GM11168 (cell line): ENCODE results near the gene NOXA1.
"Not testable (repeated sequence)": the region's sequence is repeated elsewhere in the genome, so short reads cannot be mapped to it uniquely, and the experiment has no call there.

ENCODE experiments used
- in situ Hi-C: fragments of 300-500 bp; cut with MboI; formaldehyde crosslinking; loops from one replicate; pipeline ENCODE4 v1.12.0; 2022; ENCODE audit warnings: low sequenced_read_pairs; ENCODE audit not compliant: unreplicated experiment

Gene NOXA1, protein sequence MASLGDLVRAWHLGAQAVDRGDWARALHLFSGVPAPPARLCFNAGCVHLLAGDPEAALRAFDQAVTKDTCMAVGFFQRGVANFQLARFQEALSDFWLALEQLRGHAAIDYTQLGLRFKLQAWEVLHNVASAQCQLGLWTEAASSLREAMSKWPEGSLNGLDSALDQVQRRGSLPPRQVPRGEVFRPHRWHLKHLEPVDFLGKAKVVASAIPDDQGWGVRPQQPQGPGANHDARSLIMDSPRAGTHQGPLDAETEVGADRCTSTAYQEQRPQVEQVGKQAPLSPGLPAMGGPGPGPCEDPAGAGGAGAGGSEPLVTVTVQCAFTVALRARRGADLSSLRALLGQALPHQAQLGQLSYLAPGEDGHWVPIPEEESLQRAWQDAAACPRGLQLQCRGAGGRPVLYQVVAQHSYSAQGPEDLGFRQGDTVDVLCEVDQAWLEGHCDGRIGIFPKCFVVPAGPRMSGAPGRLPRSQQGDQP

DNA sequence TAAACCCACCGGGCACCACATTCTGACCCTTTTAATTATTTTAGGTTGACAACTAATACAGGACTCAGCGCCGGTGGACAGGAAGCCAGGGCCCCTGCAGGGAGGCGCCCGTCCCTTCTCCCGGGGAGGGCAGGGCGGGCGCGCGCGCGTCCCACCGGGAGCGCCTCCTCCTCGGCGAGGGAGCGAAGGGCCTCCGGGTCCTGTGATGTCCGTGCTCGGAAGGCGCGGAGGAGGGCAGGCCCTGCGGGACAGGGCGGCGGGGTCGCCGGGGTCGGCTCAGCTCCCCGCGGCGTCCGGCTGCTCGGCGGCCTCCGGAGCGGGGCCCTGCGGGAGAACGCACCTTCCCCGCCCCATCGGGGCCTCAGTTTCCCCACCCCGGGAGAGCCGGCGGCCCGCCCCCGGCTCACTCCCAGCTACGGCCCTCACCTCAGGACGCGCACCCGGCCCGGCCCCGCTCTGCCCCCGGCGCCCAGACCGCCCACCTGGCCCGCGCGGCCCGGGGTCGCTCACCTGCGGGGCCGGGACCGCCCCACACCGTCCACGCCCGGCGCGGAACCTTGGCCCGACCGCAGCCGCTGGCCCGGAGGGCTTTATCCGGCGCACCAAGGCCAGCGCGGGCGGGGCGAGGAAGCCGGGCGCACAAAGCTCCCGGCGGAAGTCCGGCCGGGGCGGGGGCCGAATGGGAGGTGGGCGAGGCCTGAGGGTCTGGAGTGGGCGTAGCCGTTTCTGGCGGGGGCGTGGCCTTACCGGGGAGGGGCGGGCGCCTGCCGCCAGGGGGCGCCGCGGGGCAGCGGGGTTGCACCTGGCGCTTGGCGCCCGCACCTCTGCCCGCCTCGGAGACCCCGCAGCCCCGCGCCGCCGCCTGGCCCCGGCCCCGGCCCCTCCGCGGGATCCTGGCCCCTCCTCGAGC is at the start of gene NOXA1, which contains the start of gene EXD3:
Gene NOXA1, plus strand, starts transcription at position 790 of the 910 bp plus-strand sequence. CDS start 137 bp downstream, outside the sequence.
Gene EXD3, minus strand, starts transcription at position 559 of the 910 bp plus-strand sequence. CDS start 27,805 bp downstream, outside the sequence.
- in situ Hi-C loops = loop anchor here (25.0 kb wide), 1 partner anchor 311 kb away; the partner anchor contains the start of gene DPP7

DNA sequence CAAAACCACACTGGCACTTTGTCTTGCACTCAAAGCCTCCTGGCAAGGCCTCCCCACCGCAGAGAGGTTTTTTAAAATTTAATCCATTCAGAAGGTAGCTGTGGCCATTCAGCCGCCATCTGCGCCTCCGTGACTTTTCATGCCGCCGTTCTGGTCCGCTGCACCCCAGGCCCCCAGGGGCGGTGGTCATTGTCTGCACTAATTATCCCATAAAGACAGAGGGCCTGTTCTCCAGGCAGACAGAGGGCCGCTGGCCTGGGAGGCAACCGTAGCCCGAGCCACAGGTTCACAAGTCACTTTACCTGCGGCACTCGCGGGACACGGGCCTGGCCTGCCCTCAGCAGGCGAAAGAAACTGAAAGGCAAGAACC is 49.6 kb upstream of the NOXA1 start:
- in situ Hi-C loops = no loop called here

DNA sequence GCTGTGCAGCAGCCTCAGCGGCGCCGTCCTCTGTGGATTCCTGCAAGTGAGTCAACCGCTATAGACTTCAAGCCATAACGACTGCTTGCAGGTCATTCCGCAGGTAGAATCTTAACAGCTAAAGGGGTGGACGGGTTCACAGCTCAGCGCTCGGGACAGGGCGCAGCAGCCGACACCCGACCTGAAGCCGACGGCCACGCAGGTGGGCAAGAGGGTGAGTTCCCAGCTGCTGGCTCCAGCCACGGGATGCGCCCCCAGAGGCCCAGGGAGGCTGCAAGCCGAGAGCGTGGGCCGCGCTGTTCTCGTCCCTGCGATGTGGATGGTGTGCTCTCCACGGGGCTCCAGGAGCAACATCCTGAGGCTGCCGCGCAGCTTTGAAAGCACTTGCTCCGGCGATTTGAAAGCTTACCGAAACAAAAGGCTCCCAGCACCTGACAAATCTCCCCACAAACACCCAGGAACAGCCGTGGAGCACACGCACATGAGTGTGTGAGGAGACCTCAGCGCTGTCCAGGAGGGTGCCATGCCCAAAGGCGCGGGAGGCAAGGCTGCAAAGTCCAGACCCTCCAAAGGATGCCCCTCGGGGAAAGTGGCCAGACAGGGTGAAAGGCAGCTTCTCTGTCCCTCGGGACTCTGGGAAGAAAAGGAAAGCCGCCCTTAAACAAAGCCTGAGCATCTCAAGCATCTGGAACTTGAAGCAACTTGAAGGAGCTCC is 48.9 kb upstream of the NOXA1 start:
- in situ Hi-C loops = no loop called here

DNA sequence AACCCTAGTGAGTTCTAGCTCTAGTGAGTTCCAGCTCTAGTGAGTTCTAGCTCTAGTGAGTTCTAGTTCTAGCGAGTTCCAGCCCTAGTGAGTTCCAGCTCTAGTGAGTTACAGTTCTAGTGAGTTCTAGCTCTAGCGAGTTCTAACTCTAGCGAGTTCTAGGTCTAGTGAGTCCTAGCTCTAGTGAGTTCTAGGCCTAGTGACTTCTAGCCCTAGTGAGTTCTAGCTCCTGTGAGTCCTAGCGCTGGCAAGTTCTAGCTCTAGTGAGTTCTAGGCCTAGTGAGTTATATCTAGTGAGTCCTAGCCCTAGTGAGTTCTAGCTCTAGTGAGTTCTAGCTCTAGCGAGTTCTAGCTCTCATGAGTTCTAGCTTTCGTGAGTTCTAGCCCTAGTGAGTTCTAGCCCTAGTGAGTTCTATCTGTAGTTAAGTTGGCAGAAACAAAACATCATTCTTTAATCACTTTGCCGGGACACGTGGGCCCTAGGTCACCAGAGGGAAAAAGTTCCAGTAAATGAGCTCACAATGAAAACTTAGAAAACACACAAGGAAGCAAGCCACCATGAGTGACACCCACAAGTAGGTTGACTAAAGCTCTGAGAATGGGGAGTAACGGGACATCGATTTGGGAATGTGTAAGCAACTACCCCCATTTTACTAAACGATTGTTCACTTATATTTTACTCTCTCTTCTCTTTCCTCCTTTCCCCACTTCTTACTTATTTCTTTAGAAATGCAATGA is 47.7 kb upstream of the NOXA1 start:
- in situ Hi-C loops = no loop called here

DNA sequence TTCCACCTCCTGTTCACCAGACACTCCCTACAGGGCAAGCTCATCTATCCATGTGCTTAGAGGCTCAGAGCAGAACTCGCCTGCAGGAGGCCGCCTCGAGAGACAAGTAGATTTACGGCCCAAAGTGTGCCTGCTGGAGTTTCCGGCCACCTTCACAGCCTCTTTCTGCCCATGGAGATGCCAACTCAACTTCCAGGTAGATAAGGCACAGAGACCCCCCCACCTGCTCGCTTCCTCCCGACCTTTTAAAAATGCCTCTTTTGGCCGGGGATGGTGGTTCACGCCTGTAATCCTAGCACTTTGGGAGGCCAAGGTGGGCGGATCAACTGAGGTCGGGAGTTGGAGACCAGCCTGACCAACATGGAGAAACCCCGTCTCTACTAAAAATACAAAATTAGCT is 46.8 kb upstream of the NOXA1 start:
- in situ Hi-C loops = no loop called here

DNA sequence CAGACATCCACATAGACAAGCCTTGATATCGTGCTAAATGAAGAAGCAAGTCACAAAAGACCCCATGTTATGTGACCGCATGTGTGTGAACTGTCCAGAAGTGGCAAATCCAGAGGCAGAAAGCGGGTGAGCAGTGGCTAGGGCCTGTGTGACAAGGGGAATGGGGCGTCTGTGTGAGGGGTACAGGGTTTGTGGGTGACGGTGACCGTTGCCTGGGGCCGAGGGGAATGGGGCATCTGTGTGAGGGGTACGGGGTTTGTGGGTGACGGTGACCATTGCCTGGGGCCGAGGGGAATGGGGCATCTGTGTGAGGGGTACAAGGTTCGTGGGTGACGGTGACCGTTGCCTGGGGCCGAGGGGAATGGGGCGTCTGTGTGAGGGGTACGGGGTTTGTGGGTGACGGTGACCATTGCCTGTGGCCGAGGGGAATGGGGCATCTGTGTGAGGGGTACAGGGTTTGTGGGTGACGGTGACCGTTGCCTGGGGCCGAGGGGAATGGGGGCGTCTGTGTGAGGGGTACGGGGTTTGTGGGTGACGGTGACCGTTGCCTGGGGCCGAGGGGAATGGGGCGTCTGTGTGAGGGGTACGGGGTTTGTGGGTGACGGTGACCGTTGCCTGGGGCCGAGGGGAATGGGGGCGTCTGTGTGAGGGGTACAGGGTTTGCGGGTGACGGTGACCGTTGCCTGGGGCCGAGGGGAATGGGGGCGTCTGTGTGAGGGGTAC is 44.3 kb upstream of the NOXA1 start:
- in situ Hi-C loops = not testable (repeated sequence)

DNA sequence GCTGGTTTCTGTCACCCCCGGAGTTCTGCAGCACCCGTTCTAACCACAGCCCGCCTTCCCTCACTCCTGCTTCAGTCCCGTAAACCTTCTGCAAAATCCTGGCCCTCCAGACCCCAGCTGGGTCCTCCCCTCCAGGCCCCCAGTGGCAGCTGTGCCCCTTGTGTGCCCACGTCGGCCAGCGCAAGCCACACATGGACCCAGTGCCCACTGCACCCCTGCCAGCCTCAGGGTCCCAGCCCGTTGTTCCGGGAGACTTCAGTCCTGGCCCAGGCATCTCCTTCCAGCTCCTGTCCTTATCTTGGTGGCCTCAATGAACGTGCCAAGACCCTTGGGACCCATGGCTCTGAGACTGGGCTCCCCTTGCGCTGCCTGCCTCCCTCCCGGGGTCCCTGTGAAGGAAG is 43.4 kb upstream of the NOXA1 start:
- in situ Hi-C loops = no loop called here

DNA sequence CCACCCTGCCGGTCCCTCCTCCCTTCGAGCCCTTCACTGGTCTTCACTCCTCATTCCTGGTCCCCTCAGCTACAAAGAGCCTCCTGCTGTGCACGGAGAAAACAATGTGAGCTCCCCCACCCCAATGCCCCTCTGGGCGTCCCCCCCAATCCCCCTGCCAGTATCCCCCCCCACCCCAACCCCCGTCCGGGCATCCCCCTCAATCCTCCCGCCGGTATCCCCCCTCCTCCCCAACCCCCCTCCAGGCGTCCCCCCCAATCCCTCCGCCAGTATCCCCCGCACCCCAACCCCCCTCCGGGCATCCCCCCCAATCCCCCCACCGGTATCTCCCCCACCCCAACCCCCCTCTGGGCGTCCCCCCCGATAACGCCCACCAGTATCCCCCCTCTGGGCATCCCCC is 43.0 kb upstream of the NOXA1 start:
- in situ Hi-C loops = no loop called here

DNA sequence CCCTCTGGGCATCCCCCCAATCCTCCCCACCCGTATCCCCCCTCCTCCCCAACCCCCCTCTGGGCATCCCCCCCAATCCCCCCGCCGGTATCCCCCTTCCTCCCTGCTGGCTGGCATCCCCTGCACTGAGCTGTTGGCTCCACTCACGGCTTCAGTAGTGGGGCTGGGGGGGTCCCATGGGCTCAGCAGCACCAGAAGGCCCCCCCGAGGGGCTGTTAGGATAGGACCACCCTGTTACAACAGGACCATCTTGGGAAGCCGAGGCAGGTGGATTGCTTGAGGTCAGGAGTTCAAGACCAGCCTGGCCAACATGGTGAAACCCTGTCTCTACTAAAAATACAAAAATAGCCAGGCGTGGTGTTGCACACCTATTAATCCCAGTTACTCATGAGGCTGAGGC is 42.6 kb upstream of the NOXA1 start:
- in situ Hi-C loops = no loop called here

DNA sequence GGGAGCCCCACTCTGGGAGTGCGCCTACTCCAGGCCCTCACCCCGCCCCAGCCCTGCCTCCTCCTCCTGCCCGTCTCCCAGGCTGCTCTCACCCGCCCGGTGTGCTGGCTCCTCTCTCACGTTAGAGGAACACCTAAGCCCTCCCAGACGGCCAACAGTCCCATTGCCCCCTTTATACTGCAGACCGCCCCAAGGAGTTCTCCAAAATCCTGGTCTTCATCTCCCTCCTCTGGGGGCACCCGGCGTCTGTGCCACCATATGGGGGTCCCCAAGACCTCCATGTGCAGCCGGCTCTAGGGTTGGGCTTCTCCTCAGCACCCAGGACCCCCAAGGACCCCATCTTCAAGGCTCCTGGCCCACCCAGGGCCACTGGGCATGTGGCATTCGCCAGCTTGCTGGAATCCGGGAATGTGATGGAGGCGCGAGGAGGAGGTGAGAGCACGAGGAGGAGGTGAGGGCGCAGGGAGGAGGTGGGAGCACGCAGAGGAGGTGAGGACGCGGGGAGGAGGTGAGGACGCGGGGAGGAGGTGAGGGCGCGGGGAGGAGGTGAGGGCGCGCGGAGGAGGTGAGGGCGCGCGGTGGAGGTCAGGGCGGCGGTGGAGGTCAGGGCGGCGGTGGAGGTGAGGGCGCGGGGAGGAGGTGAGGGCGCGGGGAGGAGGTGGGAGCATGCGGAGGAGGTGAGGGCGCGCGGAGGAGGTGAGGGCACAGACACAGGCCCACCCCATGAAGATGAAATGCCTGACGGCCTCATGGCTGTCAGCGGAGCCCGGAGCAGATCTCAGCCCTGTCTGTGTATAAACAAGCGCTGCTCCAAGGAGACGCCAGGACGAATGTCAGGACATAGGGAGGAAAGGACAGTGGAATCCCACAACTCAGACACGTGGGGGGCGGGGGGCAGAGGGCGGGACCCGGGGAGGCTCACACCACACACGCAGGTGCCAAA is 41.4 kb upstream of the NOXA1 start:
- in situ Hi-C loops = no loop called here

DNA sequence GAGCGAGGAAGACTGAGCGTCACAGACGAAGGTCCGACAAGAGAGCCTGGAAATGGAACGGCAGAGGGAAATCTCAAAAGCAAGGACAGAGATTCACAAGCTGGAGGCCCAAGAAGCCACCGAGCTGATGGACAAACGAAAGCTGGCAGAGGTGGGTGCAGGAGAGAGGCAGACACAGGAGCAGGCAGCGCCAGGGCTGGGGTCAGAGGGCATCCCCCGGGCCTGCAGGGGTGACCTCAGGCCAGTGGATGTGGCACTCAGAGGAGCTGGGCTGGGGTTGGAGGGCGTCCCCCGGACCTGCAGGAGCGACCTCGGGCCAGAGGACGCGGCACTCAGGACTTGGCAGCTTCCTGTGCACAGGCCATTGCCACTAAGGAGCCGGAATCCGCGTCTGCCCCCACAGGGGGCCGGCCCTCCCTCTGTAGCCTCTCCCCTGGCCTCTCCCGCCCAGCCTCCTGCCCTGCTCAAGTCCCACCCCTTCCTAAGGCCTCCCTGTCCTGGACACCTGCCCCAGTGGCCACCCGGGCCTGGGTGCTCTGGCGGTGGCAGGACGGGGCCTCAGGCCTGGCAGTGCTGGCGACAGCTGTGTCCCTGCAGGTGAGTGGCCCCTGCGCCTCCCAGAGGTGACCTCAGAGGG is 40.6 kb upstream of the NOXA1 start:
- in situ Hi-C loops = no loop called here

DNA sequence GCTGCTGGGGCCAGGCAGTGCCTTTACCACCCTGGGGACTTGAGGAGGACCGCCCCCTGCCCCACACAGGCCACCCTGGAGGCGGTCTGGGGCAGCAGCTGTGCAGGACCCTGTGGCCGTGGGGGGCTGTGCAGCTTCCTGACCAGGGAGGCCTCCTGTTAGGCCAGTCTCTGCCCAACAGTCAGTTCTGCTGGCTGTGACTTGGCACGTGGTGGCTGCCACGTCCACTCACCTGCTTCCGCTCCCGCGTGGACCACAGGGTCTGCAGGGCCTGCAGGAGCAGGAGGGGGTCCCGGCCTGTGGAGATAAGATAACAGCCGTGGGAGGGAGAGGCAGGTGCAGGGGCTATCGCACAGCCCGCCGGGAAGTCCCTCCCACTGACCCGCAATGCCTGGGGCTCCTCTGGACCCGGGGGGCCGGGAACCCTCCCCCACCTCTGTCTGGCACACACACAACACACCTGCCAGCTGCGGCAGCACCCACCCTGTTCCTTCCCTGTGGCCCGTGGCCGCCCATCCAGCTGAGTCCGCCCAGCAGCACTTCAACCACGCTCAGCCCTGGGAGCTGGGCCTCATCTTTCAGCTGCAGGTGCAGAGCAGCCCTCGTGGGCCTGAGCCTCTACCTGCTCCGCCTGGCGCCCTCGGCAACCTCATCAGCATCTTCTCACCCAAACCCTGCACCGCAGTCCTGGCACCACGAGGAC is 40.0 kb upstream of the NOXA1 start:
- in situ Hi-C loops = no loop called here

DNA sequence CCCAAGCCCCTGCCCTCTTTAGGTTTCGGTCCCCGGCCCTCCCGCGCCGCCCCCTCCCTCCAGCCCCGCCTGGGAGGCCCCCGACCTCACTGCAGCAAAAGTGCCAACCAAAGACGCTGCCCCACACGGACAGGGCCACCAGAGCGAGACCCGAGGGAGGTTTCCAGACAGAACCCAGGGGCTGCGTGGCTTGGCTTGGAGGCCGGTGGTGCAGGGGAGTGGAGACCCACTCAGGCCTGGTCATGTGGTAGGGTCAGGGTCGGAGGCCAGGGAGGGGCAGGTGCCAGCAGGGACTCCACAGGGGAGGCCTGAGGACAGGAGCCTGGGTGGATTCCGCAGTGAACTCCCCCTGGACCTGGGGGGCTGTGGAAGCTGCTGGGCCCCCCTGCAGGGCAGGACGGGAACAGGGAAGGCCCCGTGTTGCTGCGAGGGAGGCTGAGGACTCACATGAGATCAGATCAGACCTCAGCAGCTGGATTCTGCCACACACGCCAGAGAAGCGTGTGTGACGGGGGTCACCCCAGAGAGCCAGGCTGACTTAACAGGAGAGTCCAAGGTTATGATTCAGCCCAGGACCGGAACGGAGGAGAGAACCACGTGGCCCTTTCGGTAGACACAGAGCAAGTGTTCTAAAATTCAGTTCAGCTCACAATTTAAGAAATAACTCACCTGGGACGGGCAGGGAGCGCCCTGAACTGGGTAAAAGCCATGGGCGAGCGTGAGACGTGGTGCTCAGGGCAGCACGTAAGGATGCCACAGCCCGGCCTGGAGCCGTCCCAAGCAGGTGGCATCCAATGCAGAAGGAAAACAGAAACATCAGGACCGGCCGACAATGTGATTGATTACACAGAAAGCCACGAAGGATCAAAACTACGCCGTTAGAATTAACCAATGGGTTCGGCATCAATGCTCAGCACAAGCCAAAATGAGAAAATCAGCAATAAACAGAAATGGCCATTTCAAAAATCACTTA is 39.1 kb upstream of the NOXA1 start:
- in situ Hi-C loops = no loop called here

DNA sequence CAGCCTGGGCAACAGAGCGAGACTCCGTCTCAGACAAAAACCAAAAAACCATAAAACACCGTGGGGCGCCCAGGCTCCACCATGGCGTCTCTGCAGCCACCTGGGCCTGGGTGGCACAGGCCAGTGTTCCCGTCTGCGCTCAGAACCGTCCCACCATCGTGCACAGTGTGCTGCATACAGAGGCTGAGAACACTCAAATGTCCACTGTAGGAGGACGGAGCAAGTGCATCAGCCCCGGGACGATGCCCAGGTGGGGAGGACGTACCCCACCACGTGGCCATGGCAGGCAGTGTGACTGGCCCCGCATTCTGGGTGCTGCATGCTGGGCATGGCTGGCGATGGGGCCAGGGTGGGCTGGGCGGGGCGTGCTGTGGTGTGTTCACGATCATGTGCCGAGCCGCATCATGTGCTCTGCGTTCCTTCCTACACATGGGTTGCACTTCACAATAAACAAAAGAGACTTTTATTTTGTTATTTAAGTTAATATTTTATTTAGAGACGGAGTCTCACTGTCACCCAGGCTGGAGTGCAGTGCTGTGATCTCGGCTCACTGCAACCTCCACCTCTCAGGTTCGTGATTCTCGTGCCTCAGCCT is 38.0 kb upstream of the NOXA1 start:
- in situ Hi-C loops = no loop called here

DNA sequence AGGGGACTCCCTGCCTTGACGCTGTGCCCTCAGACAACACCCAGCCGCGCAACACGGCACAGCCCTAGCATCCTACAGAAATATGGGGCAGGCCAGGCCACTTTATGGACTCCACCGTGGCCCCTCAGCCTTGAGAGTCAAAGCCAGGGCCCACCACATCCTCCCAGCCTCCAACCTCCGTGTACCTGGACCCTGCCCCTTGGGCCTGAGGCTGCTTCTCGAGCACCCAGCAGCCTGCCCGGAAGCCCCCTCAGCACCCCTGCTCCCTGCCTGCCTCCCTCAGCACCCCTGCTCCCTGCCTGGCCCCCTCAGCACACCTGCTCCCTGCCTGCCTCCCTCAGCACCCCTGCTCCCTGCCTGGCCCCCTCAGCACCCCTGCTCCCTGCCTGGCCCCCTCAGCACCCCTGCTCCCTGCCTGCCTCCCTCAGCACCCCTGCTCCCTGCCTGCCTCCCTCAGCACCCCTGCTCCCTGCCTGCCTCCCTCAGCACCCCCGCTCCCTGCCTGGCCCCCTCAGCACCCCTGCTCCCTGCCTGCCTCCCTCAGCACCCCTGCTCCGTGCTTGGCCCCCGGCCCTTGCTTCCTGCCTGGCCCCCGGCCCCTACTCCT is 36.6 kb upstream of the NOXA1 start:
- in situ Hi-C loops = not testable (repeated sequence)
